ENCODE measurements around the gene RHOBTB1.

The RHOBTB1 gene

GRCh38 chr10:60827791-60828488 is 116.0 kb downstream of the RHOBTB1 start:
- no peaks in the 10 kb centered on the region for H3K36me3 ChIP-seq (ENCODE audit: insufficient read depth, low read length)
- no peaks in the 10 kb centered on the region for H3K27me3 ChIP-seq (ENCODE audit: insufficient read depth, low read length)
- no peaks in the 10 kb centered on the region for H3K9me3 ChIP-seq (ENCODE audit: low read length)
- no peak overlapping the region for H2AFZ ChIP-seq (ENCODE audit: low read depth, low read length)
- H3K4me3 ChIP-seq (ENCODE audit: low read length): no peak overlapping the region
- peaks cover 12% of the 10 kb centered on the region for H3K4me1 ChIP-seq (ENCODE audit: insufficient read depth, low read length)

- peaks cover 22% of the 10 kb centered on the region for H3K4me1 ChIP-seq (ENCODE audit: insufficient read depth, low read length)
- no peaks in the 10 kb centered on the region for H3K27me3 ChIP-seq (ENCODE audit: insufficient read depth, low read length)
- H3K9me3 ChIP-seq (ENCODE audit: low read length): no peaks in the 10 kb centered on the region
Observed at GRCh38 chr10:60825520-60825919, 118.5 kb downstream of the RHOBTB1 start.

GRCh38 chr10:60823324-60823723 is 120.7 kb downstream of the RHOBTB1 start:
- H3K9me3 ChIP-seq (ENCODE audit: low read length): no peaks in the 10 kb centered on the region
- peaks cover 21% of the 10 kb centered on the region for H3K4me1 ChIP-seq (ENCODE audit: insufficient read depth, low read length)
- H3K4me3 ChIP-seq (ENCODE audit: low read length): no peak overlapping the region
- no peaks in the 10 kb centered on the region for H3K27me3 ChIP-seq (ENCODE audit: insufficient read depth, low read length)
- no peak overlapping the region for H2AFZ ChIP-seq (ENCODE audit: low read depth, low read length)
- no peaks in the 10 kb centered on the region for H3K36me3 ChIP-seq (ENCODE audit: insufficient read depth, low read length)

More at GRCh38 chr10:60825520-60825919, 118.5 kb downstream of the RHOBTB1 start:
- Histone ChIP-seq H3K36me3 (ENCODE audit: insufficient read depth, low read length) (no peaks in the 10 kb centered on the region), H2AFZ (ENCODE audit: low read depth, low read length) (no peak overlapping the region), H3K4me3 (ENCODE audit: low read length) (no peak overlapping the region)

- H2AFZ ChIP-seq (ENCODE audit: low read depth, low read length): no peak overlapping the region
- H3K36me3 ChIP-seq (ENCODE audit: insufficient read depth, low read length): no peaks in the 10 kb centered on the region
- peaks cover 16% of the 10 kb centered on the region for H3K4me1 ChIP-seq (ENCODE audit: insufficient read depth, low read length)
- no peaks in the 10 kb centered on the region for H3K9me3 ChIP-seq (ENCODE audit: low read length)
- H3K4me3 ChIP-seq (ENCODE audit: low read length): no peak overlapping the region
- no peaks in the 10 kb centered on the region for H3K27me3 ChIP-seq (ENCODE audit: insufficient read depth, low read length)
Observed at GRCh38 chr10:60822809-60823208, 121.2 kb downstream of the RHOBTB1 start.

GRCh38 chr10:60821656-60822055 is 122.3 kb downstream of the RHOBTB1 start:
- Histone ChIP-seq H3K4me1 (ENCODE audit: insufficient read depth, low read length) (peaks cover 16% of the 10 kb centered on the region), H2AFZ (ENCODE audit: low read depth, low read length) (no peak overlapping the region), H3K36me3 (ENCODE audit: insufficient read depth, low read length) (no peaks in the 10 kb centered on the region), H3K27me3 (ENCODE audit: insufficient read depth, low read length) (no peaks in the 10 kb centered on the region), H3K9me3 (ENCODE audit: low read length) (no peaks in the 10 kb centered on the region), H3K4me3 (ENCODE audit: low read length) (no peak overlapping the region)

- H2AFZ ChIP-seq (ENCODE audit: low read depth, low read length): no peak overlapping the region
- no peaks in the 10 kb centered on the region for H3K9me3 ChIP-seq (ENCODE audit: low read length)
- H3K4me1 ChIP-seq (ENCODE audit: insufficient read depth, low read length): peaks cover 16% of the 10 kb centered on the region
- no peak overlapping the region for H3K4me3 ChIP-seq (ENCODE audit: low read length)
- no peaks in the 10 kb centered on the region for H3K36me3 ChIP-seq (ENCODE audit: insufficient read depth, low read length)
- H3K27me3 ChIP-seq (ENCODE audit: insufficient read depth, low read length): no peaks in the 10 kb centered on the region
Observed at GRCh38 chr10:60820093-60820754, 123.8 kb downstream of the RHOBTB1 start.
